ENCODE measurements around the gene LSM14A.

DNA sequence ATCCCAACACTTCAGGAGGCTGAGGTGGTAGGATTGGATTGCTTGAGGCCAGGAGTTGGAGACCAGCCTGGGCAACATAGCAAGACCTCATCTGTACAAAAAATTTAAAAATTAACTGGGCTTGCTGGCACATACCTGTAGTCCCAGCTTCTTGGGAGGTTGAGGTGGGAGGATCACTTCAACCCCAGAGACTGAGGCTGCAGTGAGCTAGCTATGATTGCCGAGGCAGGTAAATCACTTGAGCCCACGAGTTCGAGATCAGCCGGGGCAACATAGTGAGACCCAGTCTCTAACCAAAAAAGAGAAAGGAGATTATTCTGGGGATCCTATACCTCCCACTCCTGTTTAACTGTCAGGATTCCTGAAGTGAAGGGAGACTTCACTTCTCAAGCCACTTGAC lies 65.6 kb downstream of the LSM14A start:
- TF ChIP-seq, protein P1, sequence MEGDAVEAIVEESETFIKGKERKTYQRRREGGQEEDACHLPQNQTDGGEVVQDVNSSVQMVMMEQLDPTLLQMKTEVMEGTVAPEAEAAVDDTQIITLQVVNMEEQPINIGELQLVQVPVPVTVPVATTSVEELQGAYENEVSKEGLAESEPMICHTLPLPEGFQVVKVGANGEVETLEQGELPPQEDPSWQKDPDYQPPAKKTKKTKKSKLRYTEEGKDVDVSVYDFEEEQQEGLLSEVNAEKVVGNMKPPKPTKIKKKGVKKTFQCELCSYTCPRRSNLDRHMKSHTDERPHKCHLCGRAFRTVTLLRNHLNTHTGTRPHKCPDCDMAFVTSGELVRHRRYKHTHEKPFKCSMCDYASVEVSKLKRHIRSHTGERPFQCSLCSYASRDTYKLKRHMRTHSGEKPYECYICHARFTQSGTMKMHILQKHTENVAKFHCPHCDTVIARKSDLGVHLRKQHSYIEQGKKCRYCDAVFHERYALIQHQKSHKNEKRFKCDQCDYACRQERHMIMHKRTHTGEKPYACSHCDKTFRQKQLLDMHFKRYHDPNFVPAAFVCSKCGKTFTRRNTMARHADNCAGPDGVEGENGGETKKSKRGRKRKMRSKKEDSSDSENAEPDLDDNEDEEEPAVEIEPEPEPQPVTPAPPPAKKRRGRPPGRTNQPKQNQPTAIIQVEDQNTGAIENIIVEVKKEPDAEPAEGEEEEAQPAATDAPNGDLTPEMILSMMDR (IDR thresholded peaks at IDR 0.05), result no peak
- no peak for TF ChIP-seq POLR2A (IDR thresholded peaks at IDR 0.05)

Data from prostate gland (tissue), 2 donors.